HCT116 (cell line): ENCODE results near the gene SCGB1A1. TPM values are rescaled to one million over a fixed set of nuclear protein-coding genes. Genes with fewer than 3 reads are reported as not detected.

ENCODE experiments used
- ATAC-seq: fragments of 200-7000 bp; cut with Tn5 transposase; 2 replicates; pipeline ENCODE4 v1.9.1; 2020; ENCODE audit warnings: mild to moderate bottlenecking, moderate library complexity
- BruUV-seq: library from RNA; stranded (reverse); fragments of 400-500 nt; replicated peaks from 2 replicates; lab custom pipeline; 2021; lab: Mats Ljungman, UMichigan
- CTCF ChIA-PET: fragments of 300-600 bp; sonication (Branson Sonifier 250); formaldehyde crosslinking; loops from one replicate; lab custom pipeline; 2021; ENCODE audit warnings: antibody characterized with exemption; lab: Charles Lee
- POLR2A ChIA-PET: fragments of 300-600, 350-600 bp; sonication (Branson Sonifier 250); formaldehyde crosslinking; loops from one replicate; lab custom pipeline; 2021; ENCODE audit warnings: antibody characterized with exemption; lab: Charles Lee
- RAD21 ChIA-PET, 2 experiments: fragments of 300-600 bp; sonication (Branson Sonifier 250); formaldehyde crosslinking; loops; one replicate each; lab custom pipeline; 2023; ENCODE audit warnings: low total read pairs in 2 of 2; ENCODE audit not compliant: uncharacterized antibody in 2 of 2, unreplicated experiment in 2 of 2, low non-redundant PET in 1 of 2; lab: Charles Lee
- DNase-seq: peaks from one replicate; pipeline ENCODE4 v3.0.0-alpha.2; 2010; ENCODE audit warnings: low read depth, low spot score
- H2AFZ ChIP-seq: fragments of 200-600 bp; shearing (Covaris generic), sonication (generic); 2 replicates; pipeline ENCODE4 v1.6.1; 2017; ENCODE audit warnings: low read depth, mixed run types, mixed read lengths, antibody characterized with exemption, low read length; ENCODE audit not compliant: poor library complexity, severe bottlenecking
- H3K27ac ChIP-seq: 2 replicates; pipeline ENCODE4 v1.5.1; 2012; ENCODE audit warnings: low read depth, low read length
- H3K27me3 ChIP-seq: fragments of 200-600 bp; sonication (generic); 2 replicates; pipeline ENCODE4 v1.6.1; 2016; ENCODE audit warnings: mixed run types, low read length, mixed read lengths; ENCODE audit not compliant: insufficient read depth
- H3K36me3 ChIP-seq, 2 experiments: fragments of 200-500 bp in 1 of 2; fragments of 200-600 bp in 1 of 2; sonication (Bioruptor generic) in 1 of 2; sonication (generic) in 1 of 2; 2 replicates each; pipeline versions ENCODE4 v1.5.1 to v1.6.1; 2014 to 2016; ENCODE audit warnings: low read length in 2 of 2, inconsistent platforms in 1 of 2, mixed read lengths in 1 of 2, mixed run types in 1 of 2; ENCODE audit not compliant: insufficient read depth in 2 of 2, control insufficient read depth in 1 of 2
- H3K4me1 ChIP-seq, 2 experiments: fragments of 200-600 bp in 1 of 2; sonication (generic) in 1 of 2; 2 replicates each; pipeline versions ENCODE4 v1.5.1 to v1.6.1; 2012 to 2017; ENCODE audit warnings: low read length in 2 of 2, inconsistent platforms in 1 of 2, mild to moderate bottlenecking in 1 of 2, mixed read lengths in 1 of 2, mixed run types in 1 of 2, moderate library complexity in 1 of 2; ENCODE audit not compliant: insufficient read depth in 2 of 2, control insufficient read depth in 1 of 2
- H3K4me2 ChIP-seq: fragments of 200-600 bp; sonication (generic); 2 replicates; pipeline ENCODE4 v1.6.1; 2017; ENCODE audit warnings: mixed run types, low read length, mixed read lengths
- H3K4me3 ChIP-seq, 2 experiments: fragments of 200-600 bp in 1 of 2; sonication (generic) in 1 of 2; replicated peaks in 1 of 2; 2 replicates each; pipeline ENCODE4 v1.5.1; 2011 to 2016; ENCODE audit warnings: low read length in 2 of 2, control low read depth in 1 of 2, low read depth in 1 of 2, mild to moderate bottlenecking in 1 of 2, mixed read lengths in 1 of 2, mixed run types in 1 of 2
- H3K79me2 ChIP-seq: fragments of 200-600 bp; sonication (generic); 2 replicates; pipeline ENCODE4 v1.6.1; 2017; ENCODE audit warnings: mild to moderate bottlenecking, mixed run types, low read length, moderate library complexity, mixed read lengths; ENCODE audit not compliant: insufficient read depth
- H3K9ac ChIP-seq: fragments of 200-600 bp; sonication (generic); 2 replicates; pipeline ENCODE4 v1.6.1; 2016; ENCODE audit warnings: low read length, mixed read lengths
- H3K9me2 ChIP-seq: fragments of 200-600 bp; sonication (generic), shearing (Covaris generic); 2 replicates; pipeline ENCODE4 v1.6.1; 2017; ENCODE audit warnings: mixed run types, mild to moderate bottlenecking, moderate library complexity; ENCODE audit not compliant: insufficient read depth
- H3K9me3 ChIP-seq, 2 experiments: fragments of 200-500 bp in 1 of 2; fragments of 200-600 bp in 1 of 2; sonication (Bioruptor generic) in 1 of 2; sonication (generic) in 1 of 2; 2 replicates each; pipeline ENCODE4 v1.6.1; 2014 to 2017; ENCODE audit warnings: low read length in 2 of 2, mixed read lengths in 2 of 2, inconsistent platforms in 1 of 2, low read depth in 1 of 2, mild to moderate bottlenecking in 1 of 2, mixed run types in 1 of 2, moderate library complexity in 1 of 2; ENCODE audit not compliant: control insufficient read depth in 1 of 2, insufficient read depth in 1 of 2
- H4K20me1 ChIP-seq: fragments of 200-600 bp; sonication (generic), shearing (Covaris generic); 2 replicates; pipeline ENCODE4 v1.6.1; 2017; ENCODE audit warnings: mixed run types, mild to moderate bottlenecking, moderate library complexity; ENCODE audit not compliant: insufficient read depth
- ELF1 ChIP-seq: IDR thresholded peaks from 2 replicates; pipeline ENCODE4 v1.6.1; 2012; ENCODE audit warnings: low read depth, borderline replicate concordance
- FOSL1 ChIP-seq: IDR thresholded peaks from 2 replicates; pipeline ENCODE4 v1.6.1; 2012; ENCODE audit warnings: low read depth
- POLR2A ChIP-seq: IDR thresholded peaks from 2 replicates; pipeline ENCODE4 v1.7.0; 2011; ENCODE audit warnings: borderline replicate concordance; ENCODE audit not compliant: insufficient read depth, insufficient read length; ENCODE audit errors: extremely low read depth
- RAD21 ChIP-seq: IDR thresholded peaks from 2 replicates; pipeline ENCODE4 v1.6.1; 2012; ENCODE audit warnings: low read depth, mild to moderate bottlenecking
- TCF7L2 ChIP-seq: IDR thresholded peaks from 2 replicates; pipeline ENCODE4 v1.7.0; 2011; ENCODE audit warnings: borderline replicate concordance, inconsistent platforms; ENCODE audit not compliant: insufficient read depth, insufficient read length; ENCODE audit errors: extremely low read depth
- ZBTB33 ChIP-seq: IDR thresholded peaks from 2 replicates; pipeline ENCODE4 v1.6.1; 2011; ENCODE audit warnings: mild to moderate bottlenecking, low read length, moderate library complexity; ENCODE audit not compliant: insufficient replicate concordance; ENCODE audit errors: extremely low read depth
- intact Hi-C: fragments of 100-400 bp; cut with micrococcal nuclease; formaldehyde crosslinking; loops from 2 replicates; pipeline ENCODE4 v1.10.0; 2022
- total RNA-seq: library from RNA; stranded (reverse); gene quantifications from one replicate; pipeline ENCODE4 v1.2.1, GENCODE V29; 2021; ENCODE audit not compliant: unreplicated experiment
- TF ChIP-seq, protein P1 (sequence below): IDR thresholded peaks from 2 replicates; pipeline ENCODE4 v1.6.1; 2012

Gene SCGB1A1
- total RNA-seq, 1 experiment from 2014 or later, result 2.0 TPM

DNA sequence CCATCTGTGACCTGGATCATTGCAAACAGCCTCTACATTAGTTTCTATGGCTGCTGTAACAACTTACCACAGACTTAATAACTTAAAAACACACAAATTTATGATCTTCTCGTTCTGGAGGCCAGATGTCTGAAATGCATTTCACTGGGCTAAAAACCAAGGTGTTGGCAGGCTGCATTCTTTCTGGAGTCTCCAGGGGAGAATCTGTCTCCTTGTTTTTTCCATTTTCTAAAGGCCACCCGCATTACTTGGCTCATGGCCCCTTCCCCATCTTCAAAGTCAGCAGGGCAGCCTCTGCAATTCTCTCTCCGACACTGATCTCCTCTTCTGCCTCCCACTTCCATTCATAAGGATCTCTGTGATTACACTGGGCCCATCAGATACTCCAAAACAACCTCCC, 11.6 kb downstream of the SCGB1A1 start:
- Histone ChIP-seq H3K9ac (no peak overlapping the region), H3K79me2 (no peaks in the 10 kb centered on the region), H3K4me3 (no peak overlapping the region), H3K27ac (no peak overlapping the region), H4K20me1 (no peaks in the 10 kb centered on the region), H3K4me1 (peaks cover 0 to 20% of the 10 kb centered on the region in 2 experiments; a peak in 2 of 4 replicates), H3K9me3 (no peaks in the 10 kb centered on the region), H3K27me3 (no peaks in the 10 kb centered on the region), H3K4me2 (no peak overlapping the region), H2AFZ (no peak overlapping the region), H3K9me2 (no peaks in the 10 kb centered on the region), H3K36me3 (no peaks in the 10 kb centered on the region)
- POLR2A ChIA-PET, result no interaction called here
- CTCF ChIA-PET, result no interaction called here
- no peak for DNase-seq
- RAD21 ChIA-PET, result no interaction called here
- no TSS peak for BruUV-seq
- no peak for TF ChIP-seq ZBTB33
- TF ChIP-seq, protein P1, sequence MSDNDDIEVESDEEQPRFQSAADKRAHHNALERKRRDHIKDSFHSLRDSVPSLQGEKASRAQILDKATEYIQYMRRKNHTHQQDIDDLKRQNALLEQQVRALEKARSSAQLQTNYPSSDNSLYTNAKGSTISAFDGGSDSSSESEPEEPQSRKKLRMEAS, result no peak
- no peak for TF ChIP-seq POLR2A
- no peak for TF ChIP-seq TCF7L2
- no peak for TF ChIP-seq ELF1
- no peak for TF ChIP-seq FOSL1
- TF ChIP-seq RAD21, result no peak
- intact Hi-C loops, result no loop called here
- no peak for ATAC-seq
